GM18909 (cell line): Measurements from ENCODE around the gene LCN2.
A peak's percentile ranks its signal among the peaks of the same experiment; 100 is the strongest.

Experiments
- ATAC-seq: cut with Tn5 transposase; IDR thresholded peaks from one replicate; pipeline ENCODE4 v1.9.1; 2021; ENCODE audit warnings: mild to moderate bottlenecking; ENCODE audit not compliant: unreplicated experiment, poor library complexity

The LCN2 gene

DNA sequence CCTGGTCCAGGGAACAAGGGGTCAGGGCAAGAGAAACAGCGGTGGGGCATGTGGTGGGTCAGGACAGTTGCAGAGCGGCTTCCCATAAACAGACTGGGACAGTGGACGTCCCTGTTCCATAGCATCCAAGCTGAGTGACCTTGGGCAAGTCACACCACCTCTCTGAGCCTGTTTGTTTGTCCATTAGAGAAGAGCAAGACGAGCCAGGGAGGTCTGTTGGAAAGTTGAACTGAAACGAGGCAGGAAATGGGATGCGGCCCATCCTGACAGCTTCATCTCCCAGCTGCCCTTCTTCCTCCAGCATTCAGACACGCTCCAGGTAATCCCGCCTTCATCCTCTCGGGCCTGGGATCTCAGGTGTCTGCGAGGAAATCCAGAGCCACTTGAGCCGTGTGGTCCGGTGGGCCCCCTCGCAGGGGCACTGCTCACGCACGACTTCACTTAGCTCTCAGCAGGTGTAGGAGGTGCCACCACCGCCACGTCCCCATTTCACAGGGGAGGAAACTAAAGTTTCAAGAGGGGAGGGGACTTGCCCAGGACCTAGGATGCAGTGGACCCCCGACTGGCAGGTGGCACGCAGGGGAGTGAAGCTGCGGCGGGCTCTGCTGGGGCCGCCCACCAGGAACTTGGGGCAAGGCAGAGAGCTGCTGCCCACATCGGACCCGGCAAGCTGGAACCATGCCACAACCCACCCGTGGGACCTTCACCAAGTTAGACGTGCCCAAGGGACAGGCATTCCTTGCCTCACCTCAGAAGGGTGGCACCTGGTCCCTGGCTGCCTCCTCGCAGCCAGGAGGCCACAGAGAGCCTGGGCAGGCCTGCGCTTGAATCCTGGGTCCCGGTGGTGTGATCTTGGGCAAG, 34.7 kb upstream of the LCN2 start:
- no peak for ATAC-seq

DNA sequence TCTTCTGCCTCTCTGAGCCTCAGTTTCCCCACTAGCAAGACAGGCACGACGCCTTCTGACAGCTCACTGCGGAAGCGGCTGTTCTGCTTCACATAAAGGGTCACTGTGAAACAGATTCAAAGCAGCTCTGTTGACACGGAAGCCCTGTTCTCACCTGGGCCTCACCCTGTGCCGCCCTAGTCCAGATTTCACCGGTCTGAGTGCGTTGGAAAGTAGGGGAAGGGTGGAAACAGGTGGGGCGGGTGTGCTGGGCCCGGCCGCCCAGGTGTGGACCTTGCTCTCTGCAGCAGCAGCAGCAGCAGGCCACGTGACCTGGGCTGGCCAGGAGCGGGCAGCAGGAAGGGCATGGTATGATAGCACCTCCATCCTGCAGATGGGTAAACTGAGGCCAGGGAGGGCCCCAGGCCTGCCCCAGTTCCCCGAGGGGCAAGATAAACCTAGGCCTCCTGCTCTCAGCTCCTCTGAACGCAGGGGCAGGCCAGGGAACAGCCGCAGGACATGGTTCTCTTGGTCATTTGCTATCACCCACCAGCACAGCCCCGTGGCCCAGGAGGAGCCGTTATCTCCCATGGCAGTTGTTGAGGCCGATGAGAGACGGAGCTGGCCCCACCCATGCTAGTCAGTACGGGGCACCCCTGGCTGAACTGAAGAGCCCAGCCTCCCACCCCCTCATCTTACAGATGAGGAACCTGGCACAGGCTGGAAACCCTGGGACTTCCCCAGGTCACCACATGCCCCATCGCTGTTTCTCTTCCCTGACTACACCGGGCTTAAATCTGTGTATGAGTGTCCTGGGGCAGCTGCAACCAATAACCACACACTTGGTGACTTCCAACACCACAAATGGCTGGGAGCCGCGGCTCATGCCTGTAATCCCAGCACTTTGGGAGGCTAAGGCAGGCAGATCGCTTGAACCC, 33.8 kb upstream of the LCN2 start:
- no peak for ATAC-seq

DNA sequence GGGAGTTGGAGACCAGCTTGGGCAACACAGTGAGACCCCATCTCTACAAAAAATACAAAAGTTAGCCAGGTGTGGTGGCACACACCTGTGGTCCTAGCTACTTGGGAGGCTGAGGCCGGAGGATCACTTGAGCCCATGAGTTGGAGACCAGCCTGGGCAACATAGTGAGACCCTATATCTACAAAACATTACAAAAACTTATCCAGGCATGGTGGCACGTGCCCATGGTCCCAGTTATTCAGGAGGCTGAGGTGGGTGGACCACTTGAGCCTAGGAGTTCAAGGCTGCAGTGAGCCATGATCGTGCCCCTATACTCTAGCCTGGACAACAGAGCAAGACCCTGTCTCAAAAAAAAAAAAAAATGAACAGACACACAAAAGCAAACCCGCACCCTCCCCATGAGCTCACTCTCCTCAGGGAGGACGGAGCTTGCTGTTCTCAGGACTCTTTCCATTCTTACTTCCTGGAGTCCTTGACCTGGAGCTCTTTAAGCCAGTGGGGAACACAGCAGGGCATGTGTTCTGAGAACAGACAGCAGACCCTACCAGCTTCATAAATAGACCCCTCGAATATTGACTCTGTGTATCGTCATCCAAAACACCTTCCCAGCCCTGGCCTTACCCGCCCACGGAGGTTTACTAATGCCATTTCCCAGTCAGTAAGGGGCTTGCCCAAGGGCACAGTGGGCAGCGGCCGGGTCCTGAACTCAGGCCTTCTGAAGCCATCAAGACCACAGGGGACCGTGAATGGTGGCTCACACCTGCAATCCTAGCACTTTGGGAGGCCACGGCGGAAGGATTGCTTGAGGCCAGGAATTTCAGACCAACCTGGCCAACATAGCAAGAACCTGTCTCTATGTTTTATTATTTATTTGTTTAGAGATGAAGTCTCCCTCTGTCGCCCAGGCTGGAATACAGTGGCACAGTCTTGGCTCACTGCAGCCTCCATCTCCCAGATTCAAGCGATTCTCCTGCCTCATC, 32.9 kb upstream of the LCN2 start:
- no peak for ATAC-seq

DNA sequence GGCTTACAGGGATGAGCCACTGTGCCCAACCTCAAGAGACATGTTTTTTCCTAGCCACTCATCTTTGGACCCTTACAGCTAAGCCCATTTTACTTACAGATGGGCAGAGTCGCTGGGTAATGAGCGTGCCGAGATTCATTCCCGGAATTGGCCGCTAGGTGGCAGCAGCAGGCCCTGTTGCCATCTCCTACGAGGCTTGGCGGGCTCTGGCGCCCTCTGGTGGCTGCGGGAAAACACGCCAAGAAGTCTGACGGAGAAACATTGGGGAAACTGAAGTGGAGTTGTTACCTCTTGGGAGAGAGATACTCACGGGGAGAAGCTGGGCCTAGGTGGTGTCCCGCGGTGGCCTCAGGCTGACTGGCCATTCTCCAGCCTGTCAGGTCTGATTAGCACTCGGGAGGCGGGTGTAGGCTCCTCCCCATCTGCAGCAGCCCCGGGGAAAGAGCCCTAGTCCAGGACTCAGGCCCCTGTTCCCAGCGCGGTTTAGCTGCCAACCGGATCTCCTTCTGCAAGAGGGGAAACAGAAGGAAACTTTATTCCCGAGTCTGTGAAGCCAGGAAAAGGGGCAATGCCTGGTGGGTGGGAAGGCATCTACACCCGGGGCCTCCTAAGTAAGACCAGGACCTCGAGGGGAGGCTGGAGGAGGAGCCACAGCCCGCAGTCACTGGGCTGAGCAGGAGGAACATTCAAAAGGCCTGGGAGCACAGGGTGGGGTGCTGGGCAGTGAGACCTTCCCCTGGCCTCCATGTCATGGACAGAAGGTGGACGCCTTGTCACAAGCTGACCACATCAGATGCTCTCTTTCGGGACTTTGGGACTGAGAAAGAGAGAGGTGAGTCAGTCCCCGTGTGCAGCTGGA, 31.4 kb upstream of the LCN2 start:
- peak; percentile 72 for ATAC-seq

GRCh38 chr9:128118472-128118857, 30.8 kb upstream of the LCN2 start:
- ATAC-seq = no peak

GRCh38 chr9:128118971-128119665, 30.1 kb upstream of the LCN2 start:
- ATAC-seq = no peak

DNA sequence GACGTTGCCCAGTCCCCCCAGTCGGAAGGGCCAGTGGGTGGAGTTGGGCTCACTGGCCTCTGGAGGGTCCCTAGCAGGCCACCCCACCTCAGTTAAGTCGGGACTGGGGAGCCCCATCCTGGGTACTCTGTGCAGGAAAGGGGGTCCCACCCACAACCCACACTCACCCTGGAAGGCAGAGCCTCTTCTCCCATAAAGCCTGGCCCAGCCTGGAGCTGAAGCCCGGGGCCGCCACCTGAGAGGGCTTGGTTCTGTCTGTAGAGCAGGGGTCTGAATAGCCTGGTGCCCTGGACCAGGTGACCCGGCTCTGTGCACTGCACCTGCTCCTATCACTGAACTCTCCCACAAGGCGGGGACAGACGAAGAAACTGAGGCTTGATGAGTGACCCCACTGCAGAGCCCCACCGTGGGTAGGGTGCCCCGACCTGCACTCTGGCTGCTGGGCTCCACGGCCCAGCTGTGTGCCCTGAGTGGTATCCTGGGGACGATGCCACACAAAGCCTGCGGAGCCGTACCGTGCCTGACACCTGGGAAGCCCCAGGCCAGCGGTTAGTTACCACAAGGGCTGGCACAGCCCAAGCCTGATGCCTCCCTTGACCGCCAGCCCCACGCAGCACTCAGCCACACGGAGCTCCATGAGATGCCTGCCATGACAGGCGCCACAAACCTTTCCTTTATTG, 29.1 kb upstream of the LCN2 start:
- no peak for ATAC-seq

GRCh38 chr9:128120741-128121465, 28.4 kb upstream of the LCN2 start:
- ATAC-seq = no peak

DNA sequence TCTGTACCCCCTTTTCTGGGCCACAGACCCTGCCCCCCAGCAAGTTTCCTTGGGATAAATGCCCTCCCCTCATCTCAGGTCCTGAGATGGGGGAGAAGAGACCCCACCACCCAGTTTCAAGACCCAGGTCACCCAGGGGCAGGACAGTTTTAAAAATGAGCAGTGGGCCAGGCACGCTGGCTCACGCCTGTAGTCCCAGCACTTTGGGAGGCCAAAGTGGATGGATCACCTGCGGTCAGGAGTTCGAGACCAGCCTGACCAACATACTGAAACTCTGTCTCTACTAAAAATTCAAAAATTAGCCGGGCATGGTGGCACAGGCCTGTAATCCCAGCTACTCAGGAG, 27.8 kb upstream of the LCN2 start:
- ATAC-seq = no peak

DNA sequence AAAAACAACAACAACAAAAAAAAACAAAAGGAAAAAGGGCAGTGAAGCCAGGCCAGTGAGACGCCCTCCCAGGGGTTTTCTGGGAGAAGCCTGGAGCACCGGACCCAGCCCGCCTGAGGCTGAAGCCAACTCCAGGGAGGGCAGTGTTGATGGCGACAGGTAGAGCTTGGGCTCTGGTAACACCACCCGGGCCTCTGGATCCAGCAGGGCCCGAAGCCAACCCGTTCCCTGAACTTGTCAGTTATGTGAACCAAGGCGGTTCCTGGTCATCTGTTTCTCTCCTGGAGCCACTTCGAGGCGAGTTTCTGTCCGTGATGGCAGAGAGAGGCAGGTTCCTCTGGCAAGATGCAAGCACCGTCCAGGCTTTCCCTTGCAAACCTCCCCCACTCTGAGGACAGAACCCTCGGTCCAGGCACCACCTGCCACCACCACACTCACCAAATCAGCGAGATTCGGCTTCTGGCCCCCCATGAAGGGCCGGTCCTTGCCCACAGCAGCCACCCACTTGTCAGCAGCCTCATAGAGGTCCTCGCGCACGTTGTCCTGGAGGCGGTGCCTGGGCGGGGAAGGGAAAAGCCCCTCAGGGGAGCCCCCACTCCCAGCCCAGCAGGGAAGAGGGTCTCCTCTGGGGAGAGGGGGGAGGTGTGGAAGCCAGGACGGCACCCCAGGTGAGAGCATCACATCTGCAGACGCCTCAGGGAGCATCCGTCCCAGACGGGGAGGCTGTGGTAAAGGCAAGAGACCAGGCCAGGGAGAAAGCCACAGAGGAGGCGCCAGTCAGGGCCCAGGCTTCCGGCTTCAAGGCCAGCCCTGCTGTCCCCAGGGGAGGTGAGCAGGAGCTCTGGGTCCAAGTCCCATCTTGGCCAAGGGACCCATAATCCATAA, 27.1 kb upstream of the LCN2 start:
- ATAC-seq = no peak

- no peak for ATAC-seq
Measured at GRCh38 chr9:128122809-128123175, 26.5 kb upstream of the LCN2 start.

- ATAC-seq = no peak
Measured at GRCh38 chr9:128123451-128124080, 25.7 kb upstream of the LCN2 start.

GRCh38 chr9:128124451-128124850, 24.8 kb upstream of the LCN2 start:
- no peak for ATAC-seq

- ATAC-seq = no peak
Measured at GRCh38 chr9:128124873-128125579, 24.2 kb upstream of the LCN2 start.

DNA sequence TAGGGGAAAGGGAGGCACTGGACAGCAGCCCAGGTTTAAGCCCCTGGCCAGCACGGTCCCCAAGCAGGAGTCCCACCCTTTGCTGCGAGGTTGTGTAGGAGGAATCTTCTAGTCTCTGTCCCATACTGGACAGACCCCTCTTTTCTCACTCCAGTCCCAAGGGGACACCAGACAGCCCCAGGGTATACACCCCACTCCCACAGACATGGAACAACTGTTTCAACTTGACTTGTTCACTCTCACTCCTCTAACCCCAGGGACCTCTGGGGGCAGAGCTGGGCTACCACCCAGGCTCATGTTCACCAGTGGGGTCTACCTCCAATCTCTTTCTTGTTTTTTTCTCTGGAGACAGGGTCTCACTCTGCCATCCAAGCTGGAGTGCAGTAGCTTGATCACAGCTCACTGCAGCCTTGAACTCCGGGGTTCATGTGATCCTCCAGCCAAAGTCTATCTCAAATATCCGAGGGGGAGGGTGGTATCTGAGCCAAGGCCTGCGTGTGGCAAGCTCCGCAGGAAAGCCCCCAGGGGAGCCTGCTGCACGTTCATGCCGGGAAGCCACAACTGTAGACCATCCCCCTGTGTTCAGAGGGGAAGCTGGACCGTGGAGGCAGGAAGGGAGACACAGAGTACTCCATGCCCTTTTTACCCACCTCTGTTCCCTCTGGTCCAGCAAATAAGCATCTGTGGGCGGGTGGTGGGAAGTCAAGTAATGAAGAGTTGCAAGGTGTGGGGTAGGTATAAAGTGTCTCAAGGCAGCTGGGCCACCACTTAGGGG, 23.5 kb upstream of the LCN2 start:
- ATAC-seq = no peak
